Measurements from ENCODE around the gene SLC20A1. TPM values are rescaled to one million over a fixed set of nuclear protein-coding genes. Genes with fewer than 3 reads are reported as not detected.
A peak's percentile ranks its signal among the peaks of the same experiment; 100 is the strongest.

SLC20A1 gene
- total and polyA plus RNA-seq, 2 of the 4 experiments (the other 2 are of a cell fraction): 93.6 to 94.1 TPM

DNA sequence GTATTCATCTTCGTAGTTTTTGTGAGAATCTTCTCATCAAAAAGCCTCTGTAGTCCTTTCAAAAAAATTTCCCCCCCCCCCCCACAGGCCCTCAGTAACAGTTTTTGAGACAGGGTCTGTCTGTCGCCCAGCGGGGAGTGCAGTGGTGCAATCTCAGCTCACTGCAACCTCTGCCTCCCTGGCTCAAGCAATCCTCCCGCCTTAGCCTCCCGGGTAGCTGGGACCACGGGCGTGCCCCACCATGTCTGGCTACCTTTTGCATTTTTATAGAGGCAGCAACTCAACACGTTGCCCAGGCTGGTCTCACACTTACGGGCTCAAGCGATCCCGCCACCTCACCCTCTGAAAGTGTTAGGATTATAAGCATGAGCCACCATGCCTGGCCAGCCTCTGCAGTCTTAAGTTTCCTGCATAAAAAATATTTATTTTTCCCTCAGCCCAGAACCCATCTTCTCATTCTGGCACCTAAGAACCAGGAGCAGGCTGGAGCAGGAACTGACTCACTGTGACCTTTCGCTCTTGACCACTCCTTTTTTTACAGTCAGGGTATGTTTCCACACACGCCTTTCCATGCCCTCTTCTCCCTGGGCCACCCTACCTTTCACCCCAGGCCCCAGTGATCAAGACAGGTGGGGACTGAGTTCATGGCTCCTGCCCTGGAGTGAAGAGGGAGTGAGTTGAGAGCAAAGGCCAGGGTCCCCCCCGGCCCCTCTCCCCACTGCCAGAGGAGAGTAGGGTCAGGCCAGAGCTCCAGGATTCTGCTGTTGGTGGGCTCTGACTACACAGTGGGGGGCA is 42.5 kb downstream of the SLC20A1 start:
- BruUV-seq (replicated peaks): no TSS peak
- no peaks in the 10 kb centered on the region for H3K36me3 ChIP-seq (ENCODE audit: control insufficient read depth, insufficient read depth, low read length)
- no peak overlapping the region for H2BK120ac ChIP-seq (ENCODE audit: low read depth, low read length)
- no peak overlapping the region for H3K56ac ChIP-seq (ENCODE audit: extremely low read depth, insufficient read depth, low read length)
- 97% methylated on average over 8 of the region's 14 CpGs; no CpG with 5 or more reads in 1 of the 2 experiments for WGBS, 2 experiments (ENCODE audit: extremely low coverage in 2 of 2, insufficient read length in 1 of 2)
- no peak overlapping the region for H3K27ac ChIP-seq (ENCODE audit: insufficient read depth, low read length)
- no peak overlapping the region for H4K91ac ChIP-seq (ENCODE audit: insufficient read depth, low read depth, low read length)
- H3K4me2 ChIP-seq (ENCODE audit: low read depth, low read length): no peak overlapping the region
- H3K23ac ChIP-seq (ENCODE audit: low read depth, low read length): no peak overlapping the region
- dilution Hi-C loops (cut with HindIII; ENCODE audit: low sequenced_read_pairs, unreplicated experiment) (no loop called here), in situ Hi-C loops (cut with MboI; ENCODE audit: low sequenced_read_pairs) (no loop called here), intact Hi-C loops (cut with micrococcal nuclease) (no loop called here)
- H2AK5ac ChIP-seq (ENCODE audit: low read depth, low read length): no peak overlapping the region; the same call in 1 of the 2 replicates
- no peak overlapping the region for H2BK5ac ChIP-seq (ENCODE audit: low read depth, low read length, poor library complexity, severe bottlenecking)
- no peak overlapping the region for H2BK15ac ChIP-seq (ENCODE audit: low read depth, low read length)
- peaks cover 12% of the 10 kb centered on the region for H3K4me1 ChIP-seq (ENCODE audit: control insufficient read depth, insufficient read depth, low read length)
- H3K4me3 ChIP-seq (ENCODE audit: insufficient read depth, low read depth, low read length): no peak overlapping the region
- H4K5ac ChIP-seq (ENCODE audit: low read depth, low read length): no peak overlapping the region
- DNase-seq (no peak), ATAC-seq (ENCODE audit: low read depth) (no peak)
- H3K4ac ChIP-seq (ENCODE audit: low read depth, low read length): no peak overlapping the region
- H4K8ac ChIP-seq (ENCODE audit: low read depth in 2 of 2, low read length in 2 of 2): no peak overlapping the region
- H3K9me3 ChIP-seq (ENCODE audit: control insufficient read depth, insufficient read depth, low read length): no peaks in the 10 kb centered on the region
- no peak overlapping the region for H3K14ac ChIP-seq (replicated peaks; ENCODE audit: low read depth, low read length)
- ChIA-PET CTCF (no interaction called here), POLR2A (ENCODE audit: unreplicated experiment) (no interaction called here)
- H3K27me3 ChIP-seq (ENCODE audit: control insufficient read depth, insufficient read depth, low read length): no peaks in the 10 kb centered on the region
- no peak overlapping the region for H2BK20ac ChIP-seq (ENCODE audit: low read depth, low read length)
- H3K18ac ChIP-seq (ENCODE audit: low read depth, low read length): no peak overlapping the region
- H2AFZ ChIP-seq (replicated peaks; ENCODE audit: low read length, poor library complexity): peak overlapping the region; percentile 27
- no peaks in the 10 kb centered on the region for H4K20me1 ChIP-seq (ENCODE audit: insufficient read depth, low read length)
- peaks cover 19% of the 10 kb centered on the region for H3K9me1 ChIP-seq (ENCODE audit: insufficient read depth, low read length)
- H3K9ac ChIP-seq (ENCODE audit: low read depth, low read length): no peak overlapping the region
- H2AK9ac ChIP-seq (replicated peaks; ENCODE audit: low read depth, low read length, poor library complexity): no peak overlapping the region
- 0 out of 4 replicates have a peak, but pooled peaks cover 0 to 5% of the 10 kb centered on the region in 2 experiments for H3K79me1 ChIP-seq (ENCODE audit: low read depth in 1 of 2, low read length in 2 of 2)
- TF ChIP-seq CHD1 (IDR thresholded peaks at IDR 0.05; ENCODE audit: low read depth, low read length): no peak
- no peak for TF ChIP-seq POLR2A (IDR thresholded peaks at IDR 0.05; ENCODE audit: low read depth, low read length)
- TF ChIP-seq, protein P1, sequence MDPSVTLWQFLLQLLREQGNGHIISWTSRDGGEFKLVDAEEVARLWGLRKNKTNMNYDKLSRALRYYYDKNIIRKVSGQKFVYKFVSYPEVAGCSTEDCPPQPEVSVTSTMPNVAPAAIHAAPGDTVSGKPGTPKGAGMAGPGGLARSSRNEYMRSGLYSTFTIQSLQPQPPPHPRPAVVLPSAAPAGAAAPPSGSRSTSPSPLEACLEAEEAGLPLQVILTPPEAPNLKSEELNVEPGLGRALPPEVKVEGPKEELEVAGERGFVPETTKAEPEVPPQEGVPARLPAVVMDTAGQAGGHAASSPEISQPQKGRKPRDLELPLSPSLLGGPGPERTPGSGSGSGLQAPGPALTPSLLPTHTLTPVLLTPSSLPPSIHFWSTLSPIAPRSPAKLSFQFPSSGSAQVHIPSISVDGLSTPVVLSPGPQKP (IDR thresholded peaks at IDR 0.05; ENCODE audit: borderline replicate concordance, low read depth, low read length): no peak
- TF ChIP-seq CEBPB (IDR thresholded peaks at IDR 0.05; ENCODE audit: low read depth, low read length): no peak
- TF ChIP-seq, protein P2, sequence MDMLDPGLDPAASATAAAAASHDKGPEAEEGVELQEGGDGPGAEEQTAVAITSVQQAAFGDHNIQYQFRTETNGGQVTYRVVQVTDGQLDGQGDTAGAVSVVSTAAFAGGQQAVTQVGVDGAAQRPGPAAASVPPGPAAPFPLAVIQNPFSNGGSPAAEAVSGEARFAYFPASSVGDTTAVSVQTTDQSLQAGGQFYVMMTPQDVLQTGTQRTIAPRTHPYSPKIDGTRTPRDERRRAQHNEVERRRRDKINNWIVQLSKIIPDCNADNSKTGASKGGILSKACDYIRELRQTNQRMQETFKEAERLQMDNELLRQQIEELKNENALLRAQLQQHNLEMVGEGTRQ (IDR thresholded peaks at IDR 0.05; ENCODE audit: low read depth, low read length): no peak
- no peak for TF ChIP-seq BHLHE40 (IDR thresholded peaks at IDR 0.05; ENCODE audit: low read depth, low read length)
- TF ChIP-seq, protein P3, sequence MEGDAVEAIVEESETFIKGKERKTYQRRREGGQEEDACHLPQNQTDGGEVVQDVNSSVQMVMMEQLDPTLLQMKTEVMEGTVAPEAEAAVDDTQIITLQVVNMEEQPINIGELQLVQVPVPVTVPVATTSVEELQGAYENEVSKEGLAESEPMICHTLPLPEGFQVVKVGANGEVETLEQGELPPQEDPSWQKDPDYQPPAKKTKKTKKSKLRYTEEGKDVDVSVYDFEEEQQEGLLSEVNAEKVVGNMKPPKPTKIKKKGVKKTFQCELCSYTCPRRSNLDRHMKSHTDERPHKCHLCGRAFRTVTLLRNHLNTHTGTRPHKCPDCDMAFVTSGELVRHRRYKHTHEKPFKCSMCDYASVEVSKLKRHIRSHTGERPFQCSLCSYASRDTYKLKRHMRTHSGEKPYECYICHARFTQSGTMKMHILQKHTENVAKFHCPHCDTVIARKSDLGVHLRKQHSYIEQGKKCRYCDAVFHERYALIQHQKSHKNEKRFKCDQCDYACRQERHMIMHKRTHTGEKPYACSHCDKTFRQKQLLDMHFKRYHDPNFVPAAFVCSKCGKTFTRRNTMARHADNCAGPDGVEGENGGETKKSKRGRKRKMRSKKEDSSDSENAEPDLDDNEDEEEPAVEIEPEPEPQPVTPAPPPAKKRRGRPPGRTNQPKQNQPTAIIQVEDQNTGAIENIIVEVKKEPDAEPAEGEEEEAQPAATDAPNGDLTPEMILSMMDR (conservative IDR thresholded peaks at IDR 0.05; ENCODE audit: low read depth, low read length): no peak
- TF ChIP-seq RFX5 (IDR thresholded peaks at IDR 0.05; ENCODE audit: low read depth, low read length): no peak
- no peak for TF ChIP-seq RAD21 (IDR thresholded peaks at IDR 0.05; ENCODE audit: low read length)
- no peak for TF ChIP-seq MAFK (IDR thresholded peaks at IDR 0.05; ENCODE audit: low read depth, low read length)
- no peak for TF ChIP-seq SMC3 (IDR thresholded peaks at IDR 0.05; ENCODE audit: low read depth, low read length)
- no peak for TF ChIP-seq MXI1 (IDR thresholded peaks at IDR 0.05; ENCODE audit: borderline replicate concordance, low read depth, low read length)
- no peak for TF ChIP-seq MAZ (IDR thresholded peaks at IDR 0.05; ENCODE audit: borderline replicate concordance, low read depth, low read length)
- TF ChIP-seq NFE2L2 (IDR thresholded peaks at IDR 0.05; ENCODE audit: low read depth, low read length): no peak
- no peak for TF ChIP-seq RCOR1 (IDR thresholded peaks at IDR 0.05; ENCODE audit: insufficient replicate concordance, low read length)
